COR-L47 (cell line): ENCODE results near the gene KSR1.
"Not testable (repeated sequence)": the region's sequence is repeated elsewhere in the genome, so short reads cannot be mapped to it uniquely, and the experiment has no call there.

Experiments
- DNase-seq: peaks from one replicate; lab custom pipeline; 2025; lab: John Stamatoyannopoulos, UW

KSR1 gene

DNA sequence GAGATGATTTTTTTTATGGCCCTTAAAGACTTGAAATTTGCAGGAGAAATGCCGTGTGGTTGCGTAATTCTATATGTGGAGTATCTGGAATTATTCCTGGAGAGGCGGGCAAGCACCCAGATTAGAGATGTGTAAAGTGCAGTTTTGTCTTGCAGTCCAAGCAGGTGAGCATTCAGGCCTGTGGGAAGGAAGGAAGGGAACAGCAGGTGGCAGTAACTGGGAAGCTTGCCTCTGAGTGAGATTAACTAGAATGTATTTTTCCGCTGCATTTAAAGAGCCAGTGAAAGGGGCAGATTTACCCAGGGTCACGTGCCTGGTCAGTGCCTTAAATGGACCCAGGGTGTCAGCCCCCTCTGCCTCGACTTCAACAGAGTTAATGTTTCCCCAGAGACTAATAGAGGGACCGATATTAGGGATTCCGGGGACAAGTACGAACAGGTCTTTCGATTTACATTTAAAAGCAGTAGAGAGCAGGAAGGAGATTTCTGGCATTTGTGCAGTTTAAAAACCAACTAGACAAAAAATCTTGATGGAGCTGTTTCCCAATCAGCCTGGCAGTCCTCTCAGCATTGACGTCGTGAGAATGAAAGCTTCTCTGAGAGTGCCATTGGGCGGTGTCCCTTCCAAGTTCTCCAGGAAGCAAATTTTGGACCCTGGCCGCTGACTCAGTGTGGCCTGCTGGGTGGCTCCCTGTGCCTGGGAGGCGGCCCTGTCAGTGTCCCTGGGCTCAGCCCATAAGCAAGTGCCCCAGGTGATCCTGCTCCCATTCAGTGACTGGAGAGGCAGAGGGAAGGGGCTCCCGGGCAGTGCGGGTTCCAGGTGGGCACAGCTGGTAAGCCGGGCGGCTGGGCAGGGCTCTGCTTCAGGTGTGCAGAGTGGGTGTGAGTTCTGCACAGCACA, 38.2 kb downstream of the KSR1 start:
- no peak for DNase-seq

DNA sequence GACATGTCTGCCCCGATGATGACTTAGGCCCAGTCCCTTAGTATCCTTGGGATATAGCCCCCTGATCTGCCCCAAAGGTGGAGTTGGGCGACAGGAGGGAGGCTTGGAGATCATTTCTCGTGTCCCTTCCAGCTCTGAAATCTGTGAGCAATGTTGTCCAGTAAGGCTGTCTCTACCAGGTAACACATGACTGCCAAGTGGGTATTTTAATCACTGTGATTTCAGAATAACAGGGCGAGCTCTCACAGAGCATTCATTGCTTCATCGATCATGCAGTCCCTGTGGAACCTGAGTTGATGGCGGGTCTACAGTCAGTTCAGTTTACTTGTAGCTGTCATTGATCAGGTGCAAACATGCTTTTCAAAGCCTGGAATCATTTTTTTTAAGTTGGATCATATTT, 39.2 kb downstream of the KSR1 start:
- DNase-seq: no peak

DNA sequence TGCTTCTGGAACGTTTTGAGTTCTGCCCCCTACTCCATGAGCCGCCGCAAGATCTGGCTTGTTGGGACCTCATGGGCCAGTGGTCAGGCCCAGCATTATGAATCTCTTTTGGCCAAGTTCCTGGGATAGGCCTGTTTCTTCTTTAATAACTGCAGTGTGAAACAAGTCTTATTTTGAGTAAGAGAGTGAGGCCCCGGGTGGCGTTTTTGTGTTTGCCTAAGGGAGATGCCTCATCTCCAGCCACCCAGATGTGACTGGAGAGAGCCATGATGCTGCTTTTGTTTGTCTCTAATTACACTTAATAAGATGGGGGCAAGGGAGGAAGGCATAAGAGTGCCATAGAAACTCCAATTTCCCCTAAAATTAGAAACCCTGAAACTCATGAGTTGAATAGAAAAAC, 39.8 kb downstream of the KSR1 start:
- DNase-seq: no peak

DNA sequence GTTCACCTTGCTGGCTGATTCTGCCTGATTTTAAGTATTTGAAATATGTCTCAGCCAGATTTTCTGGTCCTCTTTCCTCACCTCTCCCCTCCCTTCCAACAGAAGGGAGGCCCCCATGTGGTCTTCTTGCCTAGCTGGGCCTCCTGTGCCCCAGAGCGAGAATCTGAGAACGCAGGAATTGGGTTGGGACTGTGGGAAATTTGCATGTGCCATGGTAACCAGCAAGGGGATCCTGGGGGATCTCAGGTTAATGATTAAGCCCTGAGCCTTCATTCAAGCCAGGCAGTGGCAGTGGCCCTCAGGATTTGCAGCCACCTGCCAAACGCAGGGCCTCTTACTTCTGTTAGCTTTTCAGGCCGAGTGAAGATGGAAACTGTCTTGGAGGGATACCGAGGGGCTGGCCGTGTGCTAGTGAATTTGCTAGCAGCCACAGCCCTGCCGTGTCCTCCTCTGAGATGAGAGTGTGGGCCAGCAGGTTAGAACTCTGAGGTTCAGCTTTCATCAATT, 40.2 kb downstream of the KSR1 start:
- DNase-seq: no peak

DNA sequence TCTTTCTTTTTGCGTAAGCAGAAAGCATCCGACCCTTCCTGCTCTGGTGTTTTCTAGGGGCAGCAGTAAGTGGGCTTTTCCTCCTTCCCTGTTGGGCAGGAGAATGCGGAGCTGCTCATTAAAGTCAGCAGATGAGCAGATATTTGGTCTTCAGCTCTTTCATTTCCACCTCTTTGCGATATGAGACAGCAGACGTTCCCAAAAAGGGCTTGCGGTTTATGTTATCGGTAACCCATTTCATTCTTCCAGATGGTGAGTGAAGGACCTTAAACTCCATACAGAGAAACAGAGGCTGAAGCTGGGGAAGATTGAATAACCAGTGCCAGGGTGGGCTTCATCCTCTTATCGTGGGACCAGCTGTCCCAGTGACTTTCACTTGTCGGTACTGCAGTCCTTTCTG, 40.7 kb downstream of the KSR1 start:
- DNase-seq: no peak

DNA sequence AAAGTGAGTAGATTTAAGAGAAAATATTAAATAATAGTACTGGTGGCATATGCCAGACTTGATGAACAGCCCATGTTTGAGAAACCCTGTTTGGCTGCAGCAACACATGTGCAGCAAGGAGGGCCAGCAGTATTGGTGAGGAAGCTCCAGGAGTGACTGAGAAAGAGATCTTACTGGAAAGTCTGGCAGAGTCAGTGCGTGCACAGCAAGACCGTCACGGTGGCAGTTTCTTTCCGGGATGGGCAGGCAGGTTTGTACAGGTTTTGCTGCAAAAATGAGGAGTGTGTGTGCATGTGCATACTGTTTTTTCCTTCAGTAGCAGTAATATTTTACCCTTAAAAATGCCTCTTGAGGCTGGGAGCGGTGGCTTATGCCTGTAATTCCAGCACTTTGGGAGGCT, 41.4 kb downstream of the KSR1 start:
- no peak for DNase-seq

DNA sequence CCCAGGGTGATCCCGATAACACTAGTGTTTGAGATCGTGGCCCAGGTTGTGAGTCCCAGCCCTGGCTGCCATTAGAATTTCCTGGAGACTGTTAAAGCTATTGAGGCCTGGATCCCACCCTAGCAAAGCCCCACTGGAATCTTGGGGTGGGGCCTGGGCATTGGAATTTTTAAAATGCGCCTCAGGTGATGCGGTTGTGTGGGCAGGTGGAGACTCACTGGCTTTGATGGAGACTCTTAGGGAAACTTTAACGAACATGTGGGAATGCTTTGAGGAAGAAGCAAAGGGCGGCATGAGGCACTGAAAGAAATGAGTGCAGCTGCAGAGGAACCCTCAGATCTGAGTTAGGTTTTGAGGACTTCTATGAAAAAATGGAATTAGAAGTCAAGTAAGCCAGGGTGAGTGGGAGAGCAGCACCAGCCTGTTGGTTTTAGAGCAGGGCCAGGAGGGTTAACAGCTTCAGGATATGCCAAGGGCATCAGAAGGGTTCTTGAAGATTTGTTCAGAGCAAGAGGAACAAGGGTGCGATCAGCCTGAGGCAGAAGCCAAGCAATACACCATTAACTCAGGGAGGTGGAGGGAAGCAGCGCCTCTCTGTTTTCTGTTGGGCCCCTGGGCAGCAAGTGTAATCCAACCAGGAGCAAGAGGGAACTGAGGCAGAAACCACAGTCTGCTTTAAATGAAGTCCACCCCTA, 42.5 kb downstream of the KSR1 start:
- no peak for DNase-seq

DNA sequence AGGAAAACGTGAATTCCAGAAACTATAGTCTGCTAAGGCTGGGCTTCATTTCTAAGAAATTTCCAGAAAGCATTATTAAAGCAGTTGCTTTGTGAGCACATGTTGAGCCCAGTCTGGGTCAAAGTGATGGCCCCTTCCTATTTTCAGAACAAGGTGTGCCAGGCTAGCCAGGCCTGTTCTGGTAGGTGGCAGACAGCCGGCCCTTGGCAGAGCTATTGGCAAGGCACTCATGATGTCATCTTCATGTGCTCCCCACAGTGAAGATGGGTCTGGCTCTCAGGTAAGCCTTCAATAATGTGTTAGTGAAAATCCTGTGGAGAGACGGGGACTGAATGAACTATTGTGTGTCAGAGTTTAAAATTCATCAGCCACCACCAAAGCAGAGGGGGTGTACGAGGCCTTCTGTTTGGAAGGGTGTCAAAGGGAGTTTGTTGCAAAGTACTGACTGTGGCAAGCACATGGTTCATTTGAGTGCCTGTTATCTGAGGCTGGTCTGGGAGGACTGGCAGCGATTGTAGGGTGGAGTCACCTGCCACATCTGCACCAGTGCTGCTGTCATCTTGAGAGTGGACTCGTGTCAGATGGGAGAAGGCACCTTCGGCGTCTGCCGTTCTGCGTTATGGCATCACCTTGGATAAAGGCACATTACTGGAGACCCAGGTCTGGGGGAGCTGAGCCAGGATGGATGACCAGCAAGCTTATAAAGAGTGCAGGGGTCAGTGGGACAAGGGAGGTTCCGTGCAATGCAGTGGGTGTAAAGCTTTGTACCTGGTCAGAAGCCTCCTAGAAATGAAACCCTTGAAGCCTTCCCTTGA, 43.4 kb downstream of the KSR1 start:
- no peak for DNase-seq

DNA sequence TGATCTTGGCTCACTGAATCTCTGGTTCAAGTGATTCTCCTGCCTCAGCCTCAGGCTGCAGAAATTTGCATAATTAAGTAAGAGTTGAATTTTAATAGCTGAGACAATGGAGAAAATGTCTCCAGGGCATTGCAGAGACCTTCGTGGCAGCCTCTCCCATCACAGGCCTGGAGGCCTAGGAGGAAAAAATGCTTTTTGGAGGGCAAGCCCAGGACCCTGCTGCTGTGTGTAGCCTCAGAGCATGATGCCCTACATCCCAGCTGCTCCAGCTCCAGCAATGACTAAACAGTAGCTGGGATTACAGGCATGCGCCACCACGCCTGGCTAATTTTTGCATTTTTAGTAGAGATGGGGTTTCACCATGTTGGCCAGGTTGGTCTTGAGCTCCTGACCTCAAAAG, 45.1 kb downstream of the KSR1 start:
- not testable (repeated sequence) for DNase-seq

DNA sequence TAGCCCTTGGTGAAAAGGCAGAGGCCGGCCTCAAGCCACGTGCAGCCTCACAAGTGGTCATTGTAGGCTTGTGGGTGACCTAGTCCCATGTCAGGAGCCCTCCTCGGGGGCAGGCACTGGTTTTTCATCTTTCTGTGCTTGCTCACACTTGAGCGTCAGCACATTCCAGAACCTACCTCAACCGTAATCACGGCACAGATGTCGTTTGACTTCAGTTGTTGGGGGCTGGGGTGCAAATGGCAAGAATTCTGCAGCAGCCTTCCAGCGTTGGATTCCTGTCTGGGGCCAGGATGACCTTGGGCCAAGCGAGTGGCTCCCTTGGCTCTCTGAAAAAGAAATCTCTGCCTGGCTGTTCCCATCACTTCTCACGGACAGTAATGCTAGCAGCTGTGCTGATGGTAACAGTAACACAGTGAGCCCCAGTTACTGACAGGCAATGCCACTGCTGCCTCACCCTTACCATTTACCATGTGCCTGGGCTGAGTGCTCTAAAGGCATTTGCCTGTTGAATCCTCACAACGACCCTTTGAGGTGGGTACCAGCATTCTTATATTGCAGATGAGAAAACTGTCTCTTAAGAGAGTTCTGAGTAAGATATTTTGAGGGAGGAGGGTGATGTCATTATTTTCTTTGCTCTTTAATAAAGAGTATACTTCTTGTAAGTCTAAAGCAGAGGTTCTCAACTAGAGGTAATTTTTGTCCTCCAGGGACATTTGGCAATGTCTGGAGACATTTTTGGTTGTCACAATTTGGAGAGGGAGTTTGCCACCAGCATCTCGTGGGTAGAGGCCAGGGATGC, 46.5 kb downstream of the KSR1 start:
- no peak for DNase-seq

DNA sequence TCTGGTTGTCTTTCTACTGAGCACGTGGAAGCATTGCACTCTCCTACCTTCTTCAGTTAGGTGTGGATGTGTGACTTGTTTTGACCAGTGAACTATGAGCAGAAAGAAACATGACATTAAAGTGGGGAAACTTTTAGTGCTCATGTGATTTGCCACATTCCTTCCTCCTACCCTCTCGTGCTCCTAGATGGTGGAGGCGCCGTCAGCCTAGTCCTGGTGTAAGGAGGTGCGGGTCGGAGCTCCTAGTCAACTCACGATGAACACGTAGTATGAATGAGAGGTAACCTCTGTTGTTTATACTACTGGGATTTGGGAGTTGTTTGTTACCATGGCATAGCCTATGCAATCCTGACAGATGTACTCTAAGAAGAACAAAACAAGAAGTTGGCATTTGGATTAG, 47.4 kb downstream of the KSR1 start:
- DNase-seq: no peak

DNA sequence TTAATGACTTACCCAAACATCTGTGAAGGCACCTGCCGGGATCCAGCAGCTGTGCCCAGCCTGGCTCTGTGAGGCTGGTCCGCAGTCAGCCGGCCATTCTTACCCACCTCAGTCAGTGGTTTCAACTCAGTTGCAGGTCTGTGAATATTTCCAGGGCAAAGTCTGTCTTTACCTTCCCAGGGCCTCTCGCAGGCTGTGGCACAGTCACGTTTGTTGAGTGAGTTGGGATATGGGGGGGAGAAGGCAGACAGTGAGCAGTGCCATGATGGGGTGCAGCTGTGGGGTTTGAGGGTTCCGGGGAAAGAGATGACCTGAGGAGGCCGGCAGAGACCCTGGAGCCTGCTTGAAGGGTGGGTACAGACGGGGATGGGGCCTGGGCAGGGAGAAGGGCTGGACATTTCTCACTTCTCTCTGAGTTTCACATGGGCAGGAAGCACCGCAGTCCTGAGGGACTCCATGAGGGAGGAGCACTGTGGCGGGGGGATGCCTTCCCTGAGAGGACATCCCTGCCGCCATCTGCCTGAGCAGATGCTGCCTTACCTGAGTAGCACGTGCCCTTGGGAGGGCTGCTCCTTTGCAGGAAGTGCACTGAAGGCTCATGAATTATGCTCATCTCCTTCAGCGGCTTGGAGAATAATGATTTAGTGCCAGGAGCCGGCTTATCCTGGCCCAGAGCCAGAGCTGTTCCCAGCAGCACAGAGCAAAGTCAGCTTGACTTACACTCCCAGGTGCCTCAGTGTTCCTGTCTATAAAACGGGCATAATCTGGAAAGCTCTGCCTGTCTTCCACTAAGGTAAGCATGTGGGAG, 48.1 kb downstream of the KSR1 start:
- DNase-seq: no peak

DNA sequence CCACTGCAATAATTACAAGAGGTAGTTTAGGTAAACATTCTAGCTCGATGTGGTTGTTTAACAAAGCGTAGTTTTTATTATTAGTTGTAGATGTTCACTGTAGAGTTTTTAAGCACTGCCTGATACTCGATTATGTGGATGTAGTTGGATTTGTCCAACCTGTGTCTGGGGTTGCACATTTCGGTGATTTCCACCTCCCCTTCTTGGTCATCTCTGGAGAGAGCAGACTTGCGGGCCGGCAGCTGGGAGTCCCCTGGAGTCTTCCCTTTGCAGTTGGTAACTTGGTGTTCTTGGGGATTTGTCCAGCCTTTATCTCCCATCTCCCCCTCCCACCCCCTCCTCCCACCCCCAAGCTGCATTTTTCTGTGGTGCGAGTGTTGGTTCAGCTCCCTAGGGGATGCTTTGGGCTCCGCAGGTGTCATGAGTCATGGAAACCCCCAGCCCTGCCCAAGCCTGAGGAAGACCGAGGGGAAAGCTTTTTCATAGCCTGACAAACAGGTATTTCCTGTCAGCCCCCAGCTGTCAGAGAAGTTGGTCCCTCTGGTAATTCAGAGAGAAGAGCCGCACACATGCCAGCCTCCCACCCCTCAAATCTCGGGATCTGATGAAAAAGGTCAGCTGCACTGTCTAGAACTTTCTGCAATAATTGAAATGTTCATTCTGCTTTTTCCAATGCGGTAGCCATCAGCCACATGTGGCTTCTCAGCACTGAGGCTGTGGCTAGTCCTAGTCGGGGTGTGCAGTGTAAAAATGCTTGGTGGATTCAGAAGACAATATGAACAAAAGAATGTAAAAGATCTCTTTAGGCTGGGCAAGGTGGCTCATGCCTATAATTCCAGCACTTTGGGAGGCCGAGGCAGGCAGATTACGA, 50.3 kb downstream of the KSR1 start:
- no peak for DNase-seq

DNA sequence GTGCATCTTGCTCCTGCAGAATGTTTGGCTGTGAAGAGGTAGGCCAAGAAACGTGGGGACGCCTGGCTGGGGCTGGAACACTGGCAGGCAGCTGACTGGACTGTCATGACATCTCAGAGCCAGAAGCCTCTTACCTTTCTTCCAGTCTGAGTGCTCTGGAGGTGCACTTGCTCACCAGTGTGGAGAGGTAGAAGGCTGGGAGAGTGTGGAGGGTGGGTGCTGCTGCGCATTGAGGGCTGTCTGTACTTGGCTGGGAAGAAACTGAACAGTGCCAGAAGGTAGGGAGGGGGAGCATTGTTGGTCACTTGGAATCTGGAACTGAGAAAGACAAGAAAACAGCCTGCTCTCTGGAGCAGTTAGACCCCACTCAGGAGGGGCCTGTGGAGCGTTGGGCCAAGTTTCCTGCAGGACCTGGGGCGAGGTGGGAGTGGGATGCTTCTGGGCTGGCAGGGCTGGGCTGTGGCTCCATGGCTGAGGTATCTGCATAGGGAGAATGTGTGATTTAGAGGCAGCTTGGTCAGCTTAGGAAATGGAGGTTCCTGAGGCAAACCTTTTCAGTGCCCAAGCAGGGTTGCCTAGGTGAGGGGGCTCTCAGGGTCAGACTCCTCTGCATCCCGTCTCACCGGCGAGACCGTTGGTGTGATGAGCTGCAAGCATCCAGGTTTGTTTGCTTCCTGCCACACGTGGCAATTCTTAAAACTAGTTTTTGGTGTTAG, 55.1 kb downstream of the KSR1 start:
- DNase-seq: no peak

DNA sequence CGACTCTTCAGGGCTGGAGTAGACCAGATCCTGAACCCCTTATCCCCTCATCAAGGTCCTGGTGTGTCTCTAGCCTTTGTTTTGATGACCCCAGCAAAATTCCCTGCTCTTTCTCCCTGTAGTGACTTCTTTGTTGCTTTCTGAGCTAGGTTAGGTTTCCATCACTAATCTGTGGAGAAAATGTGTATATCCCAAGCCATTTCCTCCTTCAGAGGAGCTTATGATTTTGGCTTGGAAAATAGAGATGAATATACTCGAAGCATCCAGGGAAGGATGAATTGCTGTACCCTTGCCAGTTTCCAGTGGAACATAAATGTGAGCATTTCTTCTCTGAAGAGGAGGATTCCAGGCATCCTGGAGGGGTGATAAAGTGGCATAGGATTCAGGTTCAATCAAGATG, 55.8 kb downstream of the KSR1 start:
- no peak for DNase-seq

DNA sequence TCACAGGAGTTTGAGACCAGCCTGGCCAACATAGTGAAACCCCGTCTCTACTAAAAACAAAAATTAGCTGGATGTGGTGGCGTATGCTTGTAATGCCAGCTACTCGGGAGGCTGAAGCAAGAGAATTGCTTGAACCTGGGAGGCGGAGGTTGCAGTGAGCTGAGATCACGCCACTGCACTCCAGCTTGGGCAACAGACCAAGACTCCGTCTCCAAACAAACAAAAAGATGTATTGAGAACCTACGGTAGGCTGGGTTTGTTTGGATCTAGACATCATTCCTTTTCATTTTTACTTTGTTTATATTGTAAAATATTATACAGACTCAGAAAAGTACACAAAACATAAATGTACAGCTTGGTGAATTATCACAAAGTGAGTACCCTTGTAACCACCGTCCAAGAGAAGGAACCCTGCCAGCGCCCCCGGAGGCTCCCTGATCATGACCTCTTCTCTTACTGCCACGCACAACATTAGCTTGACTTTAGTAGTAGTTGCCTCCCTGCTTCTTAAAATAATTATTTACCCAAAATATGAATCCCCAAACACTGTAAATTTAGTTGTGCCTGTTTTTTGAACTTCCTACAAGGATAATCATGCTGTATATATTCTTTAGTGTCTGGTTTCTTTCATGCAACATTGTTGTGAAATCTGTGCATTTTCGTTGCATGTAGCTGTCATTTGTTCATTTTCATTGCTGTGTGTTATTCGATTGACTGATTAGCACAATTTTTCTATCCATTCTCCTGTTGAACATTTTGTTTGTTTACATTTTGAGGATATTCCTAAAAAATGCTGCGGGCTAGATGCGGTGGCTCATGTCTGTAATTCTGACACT, 56.5 kb downstream of the KSR1 start:
- no peak for DNase-seq

DNA sequence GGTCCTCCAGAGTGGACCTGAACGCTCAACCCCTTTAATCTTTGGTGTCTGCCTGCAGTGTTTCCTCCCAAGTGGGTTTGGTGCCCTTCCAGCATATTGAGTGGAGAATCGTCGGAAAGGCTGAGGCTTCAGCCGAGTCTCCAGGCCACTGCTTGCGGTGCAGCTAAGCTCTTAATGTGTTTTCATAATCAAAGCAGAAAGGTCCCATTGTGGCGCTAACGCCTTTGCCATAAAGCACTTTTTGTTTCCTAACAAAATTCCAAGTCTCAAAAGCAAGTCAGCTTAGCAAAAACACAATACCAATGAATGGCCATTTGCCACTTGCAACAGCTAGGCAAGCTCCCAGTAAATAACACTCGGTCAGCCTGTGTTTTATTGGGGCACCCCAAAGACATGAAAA, 57.6 kb downstream of the KSR1 start:
- DNase-seq: no peak
